Mammary epithelial cell (primary cell): ENCODE measurements around the gene NPTXR.

ENCODE experiments used
- EZH2 ChIP-seq: IDR thresholded peaks from 2 replicates; pipeline ENCODE4 v1.6.1; 2012; ENCODE audit warnings: low read length, inconsistent platforms, borderline replicate concordance
- TF ChIP-seq, protein P1 (sequence below), 2 donors: IDR thresholded peaks in 1 of 2; conservative IDR thresholded peaks in 1 of 2; 2 replicates each; pipeline ENCODE4 v1.5.1; 2011 to 2012; ENCODE audit warnings: inconsistent platforms in 2 of 2, low read length in 2 of 2, mild to moderate bottlenecking in 2 of 2, control low read depth in 1 of 2, low read depth in 1 of 2; ENCODE audit not compliant: insufficient read depth in 1 of 2; ENCODE audit errors: extremely low read depth in 1 of 2

DNA sequence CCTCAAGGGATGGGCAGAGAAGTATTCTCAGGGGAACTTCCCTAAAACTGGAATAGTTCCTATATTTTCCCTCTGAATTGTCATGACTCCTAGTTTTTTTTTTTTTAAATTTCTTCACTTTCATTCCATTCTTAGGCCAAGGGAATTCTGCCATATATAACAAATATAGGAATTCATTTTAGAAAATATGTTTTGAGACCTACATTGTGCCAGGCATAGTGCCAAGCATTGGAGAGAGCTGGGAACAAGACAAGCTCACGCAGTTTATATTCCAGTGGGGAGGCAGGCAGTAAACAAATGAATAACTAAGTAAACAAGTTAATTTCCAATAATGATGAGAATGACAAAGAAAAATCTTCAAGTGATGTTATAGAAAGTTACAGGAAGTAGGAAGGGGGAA lies 2.6 kb upstream of the NPTXR start:
- TF ChIP-seq, protein P1, sequence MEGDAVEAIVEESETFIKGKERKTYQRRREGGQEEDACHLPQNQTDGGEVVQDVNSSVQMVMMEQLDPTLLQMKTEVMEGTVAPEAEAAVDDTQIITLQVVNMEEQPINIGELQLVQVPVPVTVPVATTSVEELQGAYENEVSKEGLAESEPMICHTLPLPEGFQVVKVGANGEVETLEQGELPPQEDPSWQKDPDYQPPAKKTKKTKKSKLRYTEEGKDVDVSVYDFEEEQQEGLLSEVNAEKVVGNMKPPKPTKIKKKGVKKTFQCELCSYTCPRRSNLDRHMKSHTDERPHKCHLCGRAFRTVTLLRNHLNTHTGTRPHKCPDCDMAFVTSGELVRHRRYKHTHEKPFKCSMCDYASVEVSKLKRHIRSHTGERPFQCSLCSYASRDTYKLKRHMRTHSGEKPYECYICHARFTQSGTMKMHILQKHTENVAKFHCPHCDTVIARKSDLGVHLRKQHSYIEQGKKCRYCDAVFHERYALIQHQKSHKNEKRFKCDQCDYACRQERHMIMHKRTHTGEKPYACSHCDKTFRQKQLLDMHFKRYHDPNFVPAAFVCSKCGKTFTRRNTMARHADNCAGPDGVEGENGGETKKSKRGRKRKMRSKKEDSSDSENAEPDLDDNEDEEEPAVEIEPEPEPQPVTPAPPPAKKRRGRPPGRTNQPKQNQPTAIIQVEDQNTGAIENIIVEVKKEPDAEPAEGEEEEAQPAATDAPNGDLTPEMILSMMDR (conservative IDR thresholded peaks at IDR 0.05 in 1 of 2, IDR thresholded peaks at IDR 0.05 in 1 of 2; ENCODE audit: extremely low read depth in 1 of 2, insufficient read depth in 1 of 2, low read depth in 1 of 2, low read length in 2 of 2): no peak
- no peak for TF ChIP-seq EZH2
